Loucy (cell line): Measurements from ENCODE around the gene CACNG1.

Experiments used
- H2AFZ ChIP-seq: fragments of 200-600 bp; sonication (generic); 2 replicates; pipeline ENCODE4 v1.6.0; 2016; ENCODE audit warnings: antibody characterized with exemption, mild to moderate bottlenecking, low read length, moderate library complexity
- H3F3A ChIP-seq: fragments of 200-600 bp; 2 replicates; pipeline ENCODE4 v1.6.0; 2016; ENCODE audit warnings: antibody characterized with exemption, low read depth, mild to moderate bottlenecking
- H3K27me3 ChIP-seq: fragments of 200-600 bp; sonication (generic); 2 replicates; pipeline ENCODE4 v1.6.1; 2014; ENCODE audit warnings: low read length, mild to moderate bottlenecking; ENCODE audit not compliant: insufficient read depth, poor library complexity, severe bottlenecking
- H3K36me3 ChIP-seq: fragments of 200-600 bp; sonication (generic); 2 replicates; pipeline ENCODE4 v1.6.1; 2016; ENCODE audit warnings: low read length; ENCODE audit not compliant: insufficient read depth
- H3K4me1 ChIP-seq: fragments of 200-600 bp; sonication (generic); 2 replicates; pipeline ENCODE4 v1.5.1; 2014; ENCODE audit warnings: low read length, mild to moderate bottlenecking; ENCODE audit not compliant: insufficient read depth, poor library complexity, severe bottlenecking
- H3K4me2 ChIP-seq: fragments of 200-600 bp; sonication (generic); 2 replicates; pipeline ENCODE4 v1.6.0; 2014; ENCODE audit warnings: antibody characterized with exemption, low read length, low read depth, mild to moderate bottlenecking; ENCODE audit not compliant: poor library complexity, severe bottlenecking
- H3K4me3 ChIP-seq: fragments of 200-600 bp; sonication (generic); 2 replicates; pipeline ENCODE4 v1.5.1; 2014; ENCODE audit warnings: low read length, mild to moderate bottlenecking, mixed read lengths; ENCODE audit not compliant: poor library complexity, severe bottlenecking
- H3K79me2 ChIP-seq: fragments of 200-600 bp; sonication (generic); 2 replicates; pipeline ENCODE4 v1.6.1; 2014; ENCODE audit warnings: low read length; ENCODE audit not compliant: insufficient read depth
- H3K9ac ChIP-seq: fragments of 200-600 bp; sonication (generic); 2 replicates; pipeline ENCODE4 v1.6.0; 2014; ENCODE audit warnings: mild to moderate bottlenecking, low read depth, low read length, moderate library complexity; ENCODE audit not compliant: poor library complexity, severe bottlenecking
- H3K9me2 ChIP-seq: fragments of 200-600 bp; sonication (generic); replicated peaks from 2 replicates; pipeline ENCODE4 v1.6.1; 2016; ENCODE audit warnings: low read depth, low read length, mixed read lengths
- H3K9me3 ChIP-seq: fragments of 200-600 bp; sonication (generic); 2 replicates; pipeline ENCODE4 v1.6.1; 2014; ENCODE audit warnings: mild to moderate bottlenecking, antibody characterized with exemption, low read length, low read depth; ENCODE audit not compliant: insufficient read depth
- H4K20me1 ChIP-seq: fragments of 200-600 bp; sonication (generic); 2 replicates; pipeline ENCODE4 v1.6.0; 2014; ENCODE audit warnings: antibody characterized with exemption, low read length, mild to moderate bottlenecking; ENCODE audit not compliant: insufficient read depth, poor library complexity, severe bottlenecking
- EZH2phosphoT487 ChIP-seq: fragments of 200-600 bp; IDR thresholded peaks from 2 replicates; pipeline ENCODE4 v1.6.1; 2018; ENCODE audit warnings: antibody characterized with exemption, mild to moderate bottlenecking, moderate library complexity, borderline replicate concordance
- TF ChIP-seq, protein P1 (sequence below): fragments of 200-600 bp; sonication (generic); conservative IDR thresholded peaks from 2 replicates; pipeline ENCODE4 v1.5.1; 2014; ENCODE audit warnings: mild to moderate bottlenecking, antibody characterized with exemption, low read length

Gene CACNG1

DNA sequence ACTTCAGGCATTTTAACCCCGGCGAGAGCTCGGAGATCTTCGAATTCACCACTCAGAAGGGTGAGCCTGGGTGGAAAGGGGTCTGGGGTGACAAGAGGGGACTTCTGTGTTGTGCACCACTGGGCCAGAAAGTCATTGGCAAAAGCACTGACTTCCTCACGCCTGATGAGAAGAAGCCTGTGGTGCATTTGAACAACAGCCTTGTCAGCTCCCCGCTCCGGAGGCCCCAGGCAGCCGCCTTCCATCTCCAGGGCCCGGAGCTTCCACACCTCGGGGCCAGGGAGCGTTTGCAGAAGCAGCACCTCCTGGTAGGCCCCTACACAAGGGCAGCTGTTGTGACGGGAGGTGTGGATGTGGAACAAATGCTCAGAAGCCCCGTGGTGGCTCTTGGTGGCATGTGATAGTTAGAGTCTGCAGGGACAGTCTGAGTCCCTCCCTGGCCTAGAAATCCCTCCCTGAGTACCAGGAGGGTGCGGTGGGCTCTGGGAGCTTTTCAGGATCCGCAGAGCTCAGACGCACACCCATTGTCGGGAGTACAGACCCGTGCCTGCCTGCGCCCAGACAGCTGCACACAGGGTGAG lies 9.7 kb downstream of the CACNG1 start:
- Histone ChIP-seq H3K27me3 (no peaks in the 10 kb centered on the region), H3K9me3 (peaks cover 2% of the 10 kb centered on the region), H3K4me3 (no peak overlapping the region), H3K9me2 (no peaks in the 10 kb centered on the region), H3F3A (no peaks in the 10 kb centered on the region), H3K4me1 (no peaks in the 10 kb centered on the region), H3K4me2 (no peak overlapping the region), H3K79me2 (no peaks in the 10 kb centered on the region), H3K36me3 (no peaks in the 10 kb centered on the region), H2AFZ (no peak overlapping the region), H4K20me1 (no peaks in the 10 kb centered on the region), H3K9ac (no peak overlapping the region)
- TF ChIP-seq, protein P1, sequence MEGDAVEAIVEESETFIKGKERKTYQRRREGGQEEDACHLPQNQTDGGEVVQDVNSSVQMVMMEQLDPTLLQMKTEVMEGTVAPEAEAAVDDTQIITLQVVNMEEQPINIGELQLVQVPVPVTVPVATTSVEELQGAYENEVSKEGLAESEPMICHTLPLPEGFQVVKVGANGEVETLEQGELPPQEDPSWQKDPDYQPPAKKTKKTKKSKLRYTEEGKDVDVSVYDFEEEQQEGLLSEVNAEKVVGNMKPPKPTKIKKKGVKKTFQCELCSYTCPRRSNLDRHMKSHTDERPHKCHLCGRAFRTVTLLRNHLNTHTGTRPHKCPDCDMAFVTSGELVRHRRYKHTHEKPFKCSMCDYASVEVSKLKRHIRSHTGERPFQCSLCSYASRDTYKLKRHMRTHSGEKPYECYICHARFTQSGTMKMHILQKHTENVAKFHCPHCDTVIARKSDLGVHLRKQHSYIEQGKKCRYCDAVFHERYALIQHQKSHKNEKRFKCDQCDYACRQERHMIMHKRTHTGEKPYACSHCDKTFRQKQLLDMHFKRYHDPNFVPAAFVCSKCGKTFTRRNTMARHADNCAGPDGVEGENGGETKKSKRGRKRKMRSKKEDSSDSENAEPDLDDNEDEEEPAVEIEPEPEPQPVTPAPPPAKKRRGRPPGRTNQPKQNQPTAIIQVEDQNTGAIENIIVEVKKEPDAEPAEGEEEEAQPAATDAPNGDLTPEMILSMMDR, result no peak
- no peak for TF ChIP-seq EZH2phosphoT487

DNA sequence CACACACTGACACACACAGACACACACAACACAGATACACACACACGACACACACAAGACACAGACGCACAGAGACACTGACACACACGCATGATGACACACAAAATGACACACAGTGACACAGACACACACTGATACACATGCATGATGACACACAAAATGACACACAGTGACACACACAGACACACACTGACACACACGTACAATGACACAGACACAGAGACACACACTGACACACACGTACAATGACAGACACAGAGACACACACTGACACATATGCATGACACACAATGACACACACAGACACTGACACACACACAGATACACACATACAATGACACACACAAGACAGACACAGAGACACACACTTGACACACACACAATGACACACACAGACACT lies 10.3 kb downstream of the CACNG1 start:
- Histone ChIP-seq H4K20me1 (no peaks in the 10 kb centered on the region), H3K9ac (no peak overlapping the region), H2AFZ (no peak overlapping the region), H3K36me3 (no peaks in the 10 kb centered on the region), H3K4me2 (no peak overlapping the region), H3F3A (no peaks in the 10 kb centered on the region), H3K4me3 (no peak overlapping the region), H3K4me1 (no peaks in the 10 kb centered on the region), H3K27me3 (no peaks in the 10 kb centered on the region), H3K79me2 (no peaks in the 10 kb centered on the region), H3K9me2 (no peaks in the 10 kb centered on the region), H3K9me3 (no peaks in the 10 kb centered on the region; the same call in 1 of the 2 replicates)
- no peak for TF ChIP-seq EZH2phosphoT487
- TF ChIP-seq, protein P1, result no peak

DNA sequence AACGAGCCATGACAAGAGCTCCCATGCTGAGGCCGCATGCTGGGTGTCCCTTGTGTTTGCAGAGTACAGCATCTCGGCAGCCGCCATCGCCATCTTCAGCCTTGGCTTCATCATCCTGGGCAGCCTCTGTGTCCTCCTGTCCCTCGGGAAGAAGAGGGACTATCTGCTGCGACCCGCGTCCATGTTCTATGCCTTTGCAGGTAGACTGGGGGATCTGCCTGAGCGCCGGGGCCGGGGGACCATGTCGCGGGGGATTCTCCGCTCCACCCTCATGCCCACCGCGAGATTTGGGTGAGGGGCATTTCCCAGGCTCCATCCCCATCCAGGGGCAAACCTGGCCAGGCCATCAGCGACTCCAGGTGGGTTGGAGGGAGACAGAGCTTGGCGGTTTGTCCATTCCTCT lies 10.7 kb downstream of the CACNG1 start:
- Histone ChIP-seq H3K9me3 (no peaks in the 10 kb centered on the region; the same call in 1 of the 2 replicates), H3K4me1 (no peaks in the 10 kb centered on the region), H3K27me3 (no peaks in the 10 kb centered on the region), H3K9me2 (no peaks in the 10 kb centered on the region), H3K4me2 (no peak overlapping the region), H3K79me2 (no peaks in the 10 kb centered on the region), H3F3A (no peaks in the 10 kb centered on the region), H3K36me3 (no peaks in the 10 kb centered on the region), H2AFZ (no peak overlapping the region), H3K9ac (no peak overlapping the region), H4K20me1 (no peaks in the 10 kb centered on the region), H3K4me3 (no peak overlapping the region)
- TF ChIP-seq, protein P1, result no peak
- TF ChIP-seq EZH2phosphoT487, result no peak
